ENCODE measurements around the gene MTMR2. TPM values are rescaled to one million over a fixed set of nuclear protein-coding genes. Genes with fewer than 3 reads are reported as not detected.

MTMR2 gene
- total RNA-seq, 1 experiment from 2014 or later, result 29.1 TPM

DNA sequence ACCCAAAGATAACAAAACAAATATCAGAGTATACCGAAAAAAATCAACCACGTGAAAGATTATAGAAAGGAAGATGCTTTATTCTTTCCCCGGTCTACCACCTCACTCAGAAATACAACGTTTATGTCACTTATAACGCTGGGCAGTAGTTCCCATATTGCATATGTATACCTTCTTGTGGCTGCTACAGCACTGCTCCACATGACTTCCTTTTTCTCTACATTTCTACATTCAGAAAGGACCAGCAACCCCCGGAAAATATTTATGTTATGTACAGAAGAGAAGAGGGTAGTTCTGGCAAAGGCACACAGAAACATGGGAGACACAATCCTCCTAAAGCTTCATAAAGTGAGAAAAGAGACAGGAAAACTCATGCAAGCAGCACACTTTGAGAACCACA is 56.8 kb downstream of the MTMR2 start:
- H3K9me3 ChIP-seq (ENCODE audit: control insufficient read depth in 1 of 2, insufficient read depth in 1 of 2, low read depth in 1 of 2, low read length in 2 of 2), result no peaks in the 10 kb centered on the region
- H2AFZ ChIP-seq (ENCODE audit: low read depth, low read length, poor library complexity, severe bottlenecking), result no peak overlapping the region
- no peaks in the 10 kb centered on the region for H3K36me3 ChIP-seq (ENCODE audit: control insufficient read depth in 1 of 2, insufficient read depth in 2 of 2, low read length in 2 of 2)
- no peak overlapping the region for H3K27ac ChIP-seq (ENCODE audit: low read depth, low read length)
- no peaks in the 10 kb centered on the region for H3K4me1 ChIP-seq (ENCODE audit: control insufficient read depth in 1 of 2, insufficient read depth in 2 of 2, low read length in 2 of 2)
- POLR2A ChIA-PET, result no interaction called here
- no peaks in the 10 kb centered on the region for H3K27me3 ChIP-seq (ENCODE audit: insufficient read depth, low read length)
- intact Hi-C loops (cut with micrococcal nuclease), result no loop called here
- H3K4me2 ChIP-seq (ENCODE audit: low read length), result no peak overlapping the region
- H3K9me2 ChIP-seq (ENCODE audit: insufficient read depth), result no peaks in the 10 kb centered on the region
- H4K20me1 ChIP-seq (ENCODE audit: insufficient read depth), result no peaks in the 10 kb centered on the region
- RAD21 ChIA-PET (ENCODE audit: low non-redundant PET in 1 of 2, low total read pairs in 2 of 2, uncharacterized antibody in 2 of 2, unreplicated experiment in 2 of 2), result no interaction called here
- H3K4me3 ChIP-seq (replicated peaks in 1 of 2; ENCODE audit: low read depth in 1 of 2, low read length in 2 of 2), result no peak overlapping the region
- no peak overlapping the region for H3K9ac ChIP-seq (ENCODE audit: low read length)
- CTCF ChIA-PET, result no interaction called here
- no peak for ATAC-seq
- no peak for DNase-seq (ENCODE audit: low read depth, low spot score)
- no TSS peak for BruUV-seq (replicated peaks)
- no peak for TF ChIP-seq FOSL1 (IDR thresholded peaks at IDR 0.05; ENCODE audit: low read depth)
- TF ChIP-seq ZNF274 (IDR thresholded peaks at IDR 0.05; ENCODE audit: low read depth, low read length), result no peak
- no peak for TF ChIP-seq POLR2AphosphoS5 (IDR thresholded peaks at IDR 0.05; ENCODE audit: low read depth, low read length)
- no peak for TF ChIP-seq EZH2 (IDR thresholded peaks at IDR 0.05)
- TF ChIP-seq, protein P1, sequence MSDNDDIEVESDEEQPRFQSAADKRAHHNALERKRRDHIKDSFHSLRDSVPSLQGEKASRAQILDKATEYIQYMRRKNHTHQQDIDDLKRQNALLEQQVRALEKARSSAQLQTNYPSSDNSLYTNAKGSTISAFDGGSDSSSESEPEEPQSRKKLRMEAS (IDR thresholded peaks at IDR 0.05), result no peak
- TF ChIP-seq ZFX (IDR thresholded peaks at IDR 0.05), result no peak
- no peak for TF ChIP-seq SRF (IDR thresholded peaks at IDR 0.05; ENCODE audit: low read depth)
- no peak for TF ChIP-seq CEBPB (IDR thresholded peaks at IDR 0.05; ENCODE audit: low read depth)
- TF ChIP-seq TCF7L2 (IDR thresholded peaks at IDR 0.05; ENCODE audit: borderline replicate concordance, extremely low read depth, insufficient read depth, insufficient read length), result no peak
- no peak for TF ChIP-seq CBX3 (IDR thresholded peaks at IDR 0.05; ENCODE audit: low read depth)
- no peak for TF ChIP-seq EZH2phosphoT487 (IDR thresholded peaks at IDR 0.05; ENCODE audit: borderline replicate concordance)
- no peaks in the 10 kb centered on the region for H3K79me2 ChIP-seq (ENCODE audit: insufficient read depth, low read length)

- H3K27ac ChIP-seq (ENCODE audit: low read depth, low read length), result no peak overlapping the region
- no peaks in the 10 kb centered on the region for H3K9me2 ChIP-seq (ENCODE audit: insufficient read depth)
- no peaks in the 10 kb centered on the region for H3K79me2 ChIP-seq (ENCODE audit: insufficient read depth, low read length)
- no peak overlapping the region for H3K4me2 ChIP-seq (ENCODE audit: low read length)
- no peaks in the 10 kb centered on the region for H3K4me1 ChIP-seq (ENCODE audit: control insufficient read depth in 1 of 2, insufficient read depth in 2 of 2, low read length in 2 of 2)
- ChIA-PET RAD21 (ENCODE audit: low non-redundant PET in 1 of 2, low total read pairs in 2 of 2, uncharacterized antibody in 2 of 2, unreplicated experiment in 2 of 2) (no interaction called here), POLR2A (no interaction called here), CTCF (no interaction called here)
- intact Hi-C loops (cut with micrococcal nuclease), result no loop called here
- no peaks in the 10 kb centered on the region for H3K9me3 ChIP-seq (ENCODE audit: control insufficient read depth in 1 of 2, insufficient read depth in 1 of 2, low read depth in 1 of 2, low read length in 2 of 2)
- H3K9ac ChIP-seq (ENCODE audit: low read length), result no peak overlapping the region
- no peaks in the 10 kb centered on the region for H3K36me3 ChIP-seq (ENCODE audit: control insufficient read depth in 1 of 2, insufficient read depth in 2 of 2, low read length in 2 of 2)
- H4K20me1 ChIP-seq (ENCODE audit: insufficient read depth), result no peaks in the 10 kb centered on the region
- DNase-seq (ENCODE audit: low read depth, low spot score) (no peak), ATAC-seq (no peak)
- TF ChIP-seq FOSL1 (IDR thresholded peaks at IDR 0.05; ENCODE audit: low read depth), result no peak
- no peak for TF ChIP-seq ZBTB33 (IDR thresholded peaks at IDR 0.05; ENCODE audit: extremely low read depth, insufficient replicate concordance, low read length)
- TF ChIP-seq EZH2phosphoT487 (IDR thresholded peaks at IDR 0.05; ENCODE audit: borderline replicate concordance), result no peak
- TF ChIP-seq SP1 (IDR thresholded peaks at IDR 0.05; ENCODE audit: low read depth), result no peak
- TF ChIP-seq JUND (IDR thresholded peaks at IDR 0.05), result no peak
- no peak for TF ChIP-seq ZFX (IDR thresholded peaks at IDR 0.05)
- TF ChIP-seq CEBPB (IDR thresholded peaks at IDR 0.05; ENCODE audit: low read depth), result no peak
- TF ChIP-seq RAD21 (IDR thresholded peaks at IDR 0.05; ENCODE audit: low read depth), result no peak
- TF ChIP-seq ATF3 (IDR thresholded peaks at IDR 0.05), result no peak
- TF ChIP-seq CTCF (IDR thresholded peaks at IDR 0.05 in 2 of 3, conservative IDR thresholded peaks at IDR 0.05 in 1 of 3; ENCODE audit: borderline replicate concordance in 1 of 3, insufficient read depth in 1 of 3, low read depth in 2 of 3, low read length in 2 of 3), result no peak
- H3K27me3 ChIP-seq (ENCODE audit: insufficient read depth, low read length), result no peaks in the 10 kb centered on the region
- H3K4me3 ChIP-seq (replicated peaks in 1 of 2; ENCODE audit: low read depth in 1 of 2, low read length in 2 of 2), result no peak overlapping the region
- H2AFZ ChIP-seq (ENCODE audit: low read depth, low read length, poor library complexity, severe bottlenecking), result no peak overlapping the region
- no TSS peak for BruUV-seq (replicated peaks)
These were observed 60.3 kb downstream of the MTMR2 start for GRCh38 chr11:95863486-95864140.
